B cell (primary cell): Measurements from ENCODE around the gene SDK1. TPM values are rescaled to one million over a fixed set of nuclear protein-coding genes. Genes with fewer than 3 reads are reported as not detected.

Experiments
- ATAC-seq: fragments of 200-7000 bp; cut with Tn5 transposase; one replicate; pipeline ENCODE4 v1.10.0; 2021; ENCODE audit warnings: low read depth, mild to moderate bottlenecking, moderate number of reproducible peaks, moderate library complexity
- CTCF ChIA-PET: fragments of 350-600 bp; sonication (Branson Sonifier 250); formaldehyde crosslinking; loops from one replicate; lab custom pipeline; 2021; ENCODE audit warnings: antibody characterized with exemption, inconsistent platforms; lab: Charles Lee
- POLR2A ChIA-PET: fragments of 350-600 bp; sonication (Branson Sonifier 250); formaldehyde crosslinking; loops from one replicate; lab custom pipeline; 2021; ENCODE audit warnings: antibody characterized with exemption; lab: Charles Lee
- DNase-seq: peaks from one replicate; pipeline ENCODE4 v3.0.0; 2013
- H2AFZ ChIP-seq: 2 replicates; pipeline ENCODE4 v1.6.1; 2012; ENCODE audit warnings: mild to moderate bottlenecking, low read depth, low read length; ENCODE audit not compliant: insufficient read depth, poor library complexity, severe bottlenecking
- H3K27ac ChIP-seq, 2 donors: 1 replicate in 1 of 2; 2 replicates in 1 of 2; pipeline ENCODE4 v1.5.1; 2012 to 2013; ENCODE audit warnings: low read length in 2 of 2, mild to moderate bottlenecking in 2 of 2, moderate library complexity in 1 of 2
- H3K27me3 ChIP-seq, 4 experiments: fragments of 200-600 bp in 1 of 4; sonication (generic) in 1 of 4; replicated peaks in 1 of 4; 1 replicate in 2 of 4; 2 replicates in 2 of 4; pipeline versions ENCODE4 v1.6.1 to v1.7.0; 2013 to 2016; ENCODE audit warnings: low read length in 3 of 4, mild to moderate bottlenecking in 2 of 4, mixed read lengths in 1 of 4, moderate library complexity in 1 of 4; ENCODE audit not compliant: insufficient read depth in 4 of 4, control insufficient read depth in 3 of 4; ENCODE audit errors: control extremely low read depth in 1 of 4
- H3K36me3 ChIP-seq, 2 experiments: replicated peaks in 1 of 2; 1 replicate in 1 of 2; 2 replicates in 1 of 2; pipeline versions ENCODE4 v1.6.1 to v1.7.1; 2013; ENCODE audit warnings: low read length in 1 of 2; ENCODE audit not compliant: insufficient read depth in 2 of 2, control insufficient read depth in 1 of 2; ENCODE audit errors: control extremely low read depth in 1 of 2, extremely low read depth in 1 of 2
- H3K4me1 ChIP-seq, 2 donors: fragments of 200-600 bp in 1 of 2; sonication (generic) in 1 of 2; 1 replicate in 1 of 2; 2 replicates in 1 of 2; pipeline versions ENCODE4 v1.5.1 to v1.6.1; 2013 to 2017; ENCODE audit warnings: low read length in 2 of 2; ENCODE audit not compliant: control insufficient read depth in 2 of 2, insufficient read depth in 2 of 2
- H3K4me2 ChIP-seq: replicated peaks from 2 replicates; pipeline ENCODE3; 2012; ENCODE audit warnings: mild to moderate bottlenecking, low read depth, low read length; ENCODE audit not compliant: poor library complexity, severe bottlenecking
- H3K4me3 ChIP-seq, 5 experiments: fragments of 200-600 bp in 1 of 5; sonication (generic) in 1 of 5; 1 replicate in 3 of 5; 2 replicates in 2 of 5; pipeline versions ENCODE4 v1.5.1 to v1.7.0; 2011 to 2016; ENCODE audit warnings: low read length in 4 of 5, mild to moderate bottlenecking in 4 of 5, low read depth in 2 of 5, control low read depth in 1 of 5, moderate library complexity in 1 of 5; ENCODE audit not compliant: insufficient read depth in 1 of 5; ENCODE audit errors: control extremely low read depth in 1 of 5, extremely low read depth in 1 of 5
- H3K79me2 ChIP-seq: fragments of 200-600 bp; sonication (generic); one replicate; pipeline ENCODE4 v1.6.0; 2016; ENCODE audit warnings: low read length; ENCODE audit not compliant: control insufficient read depth, insufficient read depth
- H3K9ac ChIP-seq: fragments of 200-600 bp; sonication (generic); 2 replicates; pipeline ENCODE4 v1.6.1; 2017; ENCODE audit warnings: mild to moderate bottlenecking, low read length, moderate library complexity
- H3K9me3 ChIP-seq, 3 donors: one replicate each; pipeline versions ENCODE4 v1.6.1 to v1.7.1; 2013; ENCODE audit warnings: low read length in 2 of 3; ENCODE audit not compliant: control insufficient read depth in 2 of 3, insufficient read depth in 1 of 3; ENCODE audit errors: control extremely low read depth in 1 of 3
- H4K20me1 ChIP-seq: 2 replicates; pipeline ENCODE4 v1.6.0; 2012; ENCODE audit warnings: mild to moderate bottlenecking, low read length; ENCODE audit not compliant: insufficient read depth, control insufficient read depth, poor library complexity, severe bottlenecking
- H3K27ac Mint-ChIP-seq: one replicate; pipeline ENCODE4 v1.8.0; 2021; ENCODE audit warnings: mixed read lengths
- H3K27me3 Mint-ChIP-seq: one replicate; pipeline ENCODE4 v1.8.0; 2021; ENCODE audit warnings: mixed read lengths
- H3K4me1 Mint-ChIP-seq: one replicate; pipeline ENCODE4 v1.8.0; 2021; ENCODE audit warnings: mixed read lengths
- H3K4me3 Mint-ChIP-seq: one replicate; pipeline ENCODE4 v1.8.0; 2021; ENCODE audit warnings: mixed read lengths
- H3K9me3 Mint-ChIP-seq: one replicate; pipeline ENCODE4 v1.8.0; 2022; ENCODE audit warnings: mixed read lengths; ENCODE audit not compliant: insufficient read depth
- EZH2 ChIP-seq: IDR thresholded peaks from 2 replicates; pipeline ENCODE4 v1.6.1; 2012; ENCODE audit warnings: borderline replicate concordance, low read depth, mild to moderate bottlenecking, moderate library complexity, low read length; ENCODE audit not compliant: insufficient read depth, poor library complexity, severe bottlenecking
- WGBS: methylation state at CpG from one replicate; pipeline ENCODE4 v1.1.5; 2013; ENCODE audit warnings: missing lambda C conversion rate; ENCODE audit not compliant: insufficient coverage; 5-methylcytosine and 5-hydroxymethylcytosine counted together
- intact Hi-C: fragments of 100-400 bp; cut with micrococcal nuclease; formaldehyde crosslinking; loops from one replicate; pipeline ENCODE4 v1.10.0; 2022
- polyA plus RNA-seq: library from polyadenylated mRNA; depleted of rRNA; stranded (reverse); fragments of >200 nt; gene quantifications from 2 replicates; pipeline ENCODE4 v1.2.3, GENCODE V29; 2012
- total RNA-seq, 2 donors: library from RNA; stranded (reverse); fragments of 120-200 nt in 1 of 2; gene quantifications; 1 replicate in 1 of 2; 2 replicates in 1 of 2; pipeline versions ENCODE4 v1.2.3 to v1.2.4, GENCODE V29; 2013 to 2022
- TF ChIP-seq, protein P1 (sequence below): fragments of 200-600 bp; IDR thresholded peaks from one replicate; pipeline ENCODE4 v1.8.0; 2022; ENCODE audit warnings: antibody characterized with exemption, mild to moderate bottlenecking

SDK1 gene
- total and polyA plus RNA-seq, 2 donors (not counting 1 experiment from before 2014, with no cell fraction given): 0.73 to 2.0 TPM

DNA sequence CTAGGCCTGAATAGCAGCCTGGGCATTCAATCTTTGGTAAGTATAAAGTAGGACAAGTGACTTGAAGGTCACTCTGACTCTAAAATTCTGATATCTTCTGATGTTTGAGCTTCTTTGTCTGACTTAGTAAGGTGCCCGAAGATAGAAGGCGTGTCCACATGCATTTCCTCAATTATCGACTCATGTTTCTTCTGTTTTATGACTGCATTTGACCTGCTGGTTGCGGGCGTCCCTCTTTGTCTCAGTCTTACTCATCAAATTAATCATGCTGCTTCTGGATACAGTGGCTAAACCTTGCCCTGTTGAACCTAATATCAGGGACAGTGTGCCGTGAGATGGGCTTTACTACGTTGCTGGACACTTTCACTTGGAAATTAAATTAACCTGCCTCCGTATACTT, 534.1 kb downstream of the SDK1 start:
- Mint-ChIP-seq H3K4me1 (no peaks in the 10 kb centered on the region), H3K27ac (no peak overlapping the region), H3K27me3 (peaks cover 15% of the 10 kb centered on the region), H3K4me3 (no peak overlapping the region), H3K9me3 (no peaks in the 10 kb centered on the region)
- no peak for DNase-seq
- H3K27ac ChIP-seq: no peak overlapping the region
- H2AFZ ChIP-seq: no peak overlapping the region
- H3K9ac ChIP-seq: no peak overlapping the region
- no peaks in the 10 kb centered on the region for H3K4me1 ChIP-seq
- no peak for TF ChIP-seq EZH2
- TF ChIP-seq, protein P1, sequence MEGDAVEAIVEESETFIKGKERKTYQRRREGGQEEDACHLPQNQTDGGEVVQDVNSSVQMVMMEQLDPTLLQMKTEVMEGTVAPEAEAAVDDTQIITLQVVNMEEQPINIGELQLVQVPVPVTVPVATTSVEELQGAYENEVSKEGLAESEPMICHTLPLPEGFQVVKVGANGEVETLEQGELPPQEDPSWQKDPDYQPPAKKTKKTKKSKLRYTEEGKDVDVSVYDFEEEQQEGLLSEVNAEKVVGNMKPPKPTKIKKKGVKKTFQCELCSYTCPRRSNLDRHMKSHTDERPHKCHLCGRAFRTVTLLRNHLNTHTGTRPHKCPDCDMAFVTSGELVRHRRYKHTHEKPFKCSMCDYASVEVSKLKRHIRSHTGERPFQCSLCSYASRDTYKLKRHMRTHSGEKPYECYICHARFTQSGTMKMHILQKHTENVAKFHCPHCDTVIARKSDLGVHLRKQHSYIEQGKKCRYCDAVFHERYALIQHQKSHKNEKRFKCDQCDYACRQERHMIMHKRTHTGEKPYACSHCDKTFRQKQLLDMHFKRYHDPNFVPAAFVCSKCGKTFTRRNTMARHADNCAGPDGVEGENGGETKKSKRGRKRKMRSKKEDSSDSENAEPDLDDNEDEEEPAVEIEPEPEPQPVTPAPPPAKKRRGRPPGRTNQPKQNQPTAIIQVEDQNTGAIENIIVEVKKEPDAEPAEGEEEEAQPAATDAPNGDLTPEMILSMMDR: no peak
- ChIA-PET POLR2A (no interaction called here), CTCF (interaction anchor here (0.7 kb wide), 1 partner anchor 348 kb away, joined by 3 read pairs; no protein-coding TSS in a partner anchor)
- H4K20me1 ChIP-seq: no peaks in the 10 kb centered on the region
- no peak for ATAC-seq
- H3K27me3 ChIP-seq: no peaks in the 10 kb centered on the region
- H3K36me3 ChIP-seq: no peaks in the 10 kb centered on the region
- intact Hi-C loops: no loop called here
- H3K9me3 ChIP-seq: no peaks in the 10 kb centered on the region
- 90% methylated on average over 8 of the region's 8 CpGs for WGBS
- H3K4me2 ChIP-seq: no peak overlapping the region
- H3K4me3 ChIP-seq: no peak overlapping the region
- H3K79me2 ChIP-seq: no peaks in the 10 kb centered on the region

DNA sequence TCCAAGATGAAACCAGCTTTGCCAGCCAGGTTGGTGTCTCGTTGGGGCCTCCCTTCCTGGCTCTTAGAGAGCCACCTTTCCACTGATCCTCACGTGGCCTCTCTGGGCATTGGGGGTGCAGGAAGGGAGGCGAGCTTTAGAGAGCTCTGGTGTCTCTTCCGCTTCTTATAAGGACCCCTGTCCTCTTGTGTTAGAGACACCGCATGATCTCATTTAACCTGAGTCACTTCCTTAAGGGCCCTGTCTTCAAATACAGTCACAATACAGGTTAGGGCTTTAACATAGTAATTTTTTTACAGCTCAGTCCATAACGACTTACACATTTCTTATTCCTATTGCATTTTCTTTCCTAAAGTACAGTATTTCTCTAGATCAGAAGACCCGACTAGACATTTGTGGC, 535.8 kb downstream of the SDK1 start:
- ChIA-PET POLR2A (no interaction called here), CTCF (no interaction called here)
- no peak overlapping the region for H3K4me3 ChIP-seq
- ATAC-seq (no peak), DNase-seq (no peak)
- H3K9ac ChIP-seq: no peak overlapping the region
- intact Hi-C loops: no loop called here
- Mint-ChIP-seq H3K4me1 (no peaks in the 10 kb centered on the region), H3K9me3 (no peaks in the 10 kb centered on the region), H3K4me3 (no peak overlapping the region), H3K27me3 (peaks cover 16% of the 10 kb centered on the region), H3K27ac (no peak overlapping the region)
- no peaks in the 10 kb centered on the region for H3K9me3 ChIP-seq
- WGBS: 81% methylated on average over 7 of the region's 7 CpGs
- H3K4me1 ChIP-seq: no peaks in the 10 kb centered on the region
- no peak overlapping the region for H2AFZ ChIP-seq
- no peaks in the 10 kb centered on the region for H3K79me2 ChIP-seq
- H4K20me1 ChIP-seq: no peaks in the 10 kb centered on the region
- no peak overlapping the region for H3K27ac ChIP-seq
- no peaks in the 10 kb centered on the region for H3K36me3 ChIP-seq
- peaks cover 0 to 4% (median 0%) of the 10 kb centered on the region in 4 experiments for H3K27me3 ChIP-seq
- no peak for TF ChIP-seq EZH2
- TF ChIP-seq, protein P1: no peak
- no peak overlapping the region for H3K4me2 ChIP-seq
